HepG2 (cell line): ENCODE results near the gene RPS25. TPM values are rescaled to one million over a fixed set of nuclear protein-coding genes. Genes with fewer than 3 reads are reported as not detected.

Experiments used
- AGO1 ChIP-seq: fragments of 200-400 bp; formaldehyde crosslinking; IDR thresholded peaks from 2 replicates; pipeline ENCODE4 v1.6.1; 2017; ENCODE audit warnings: mild to moderate bottlenecking, low read depth, low read length, moderate library complexity; ENCODE audit not compliant: poor library complexity, severe bottlenecking
- ARHGAP35 ChIP-seq: sonication (generic); formaldehyde crosslinking; IDR thresholded peaks from 2 replicates; pipeline ENCODE4 v1.9.0; 2022; ENCODE audit warnings: mild to moderate bottlenecking, inconsistent platforms, moderate library complexity, missing genetic modification reagents, borderline replicate concordance
- ARNTL ChIP-seq: sonication (generic); formaldehyde crosslinking; IDR thresholded peaks from 2 replicates; pipeline ENCODE4 v1.4.0; 2020; ENCODE audit warnings: mild to moderate bottlenecking, missing genetic modification reagents
- ATF7 ChIP-seq, 2 experiments: fragments of 450-650 bp in 1 of 2; sonication (generic) in 1 of 2; formaldehyde crosslinking in 1 of 2; IDR thresholded peaks; 2 replicates each; pipeline versions ENCODE4 v1.4.0 to v1.6.1; 2016 to 2020; ENCODE audit warnings: antibody characterized with exemption in 1 of 2, mild to moderate bottlenecking in 1 of 2, missing genetic modification reagents in 1 of 2
- CEBPB ChIP-seq: IDR thresholded peaks from 2 replicates; pipeline ENCODE4 v1.6.1; 2011; ENCODE audit warnings: low read depth, low read length, improper control_type of control experiment, borderline replicate concordance
- CREB1 ChIP-seq, 2 experiments: fragments of 450-650 bp in 1 of 2; IDR thresholded peaks; 2 replicates each; pipeline ENCODE4 v1.6.1; 2016 to 2017; ENCODE audit warnings: control low read depth in 1 of 2, mild to moderate bottlenecking in 1 of 2, missing compliant biosample characterization in 1 of 2, missing genetic modification characterization in 1 of 2
- ELF1 ChIP-seq: sonication (generic); formaldehyde crosslinking; IDR thresholded peaks from 2 replicates; pipeline ENCODE4 v1.4.0; 2020; ENCODE audit warnings: missing genetic modification reagents
- PCBP2 ChIP-seq: fragments of 200-400 bp; formaldehyde crosslinking; optimal IDR thresholded peaks from 2 replicates; pipeline ENCODE3; 2018; ENCODE audit warnings: low read length, low read depth; ENCODE audit not compliant: poor library complexity, severe bottlenecking
- PHB2 ChIP-seq: fragments of 450-650 bp; IDR thresholded peaks from 2 replicates; pipeline ENCODE4 v1.6.1; 2018; ENCODE audit not compliant: partially characterized antibody
- PPARG ChIP-seq: conservative IDR thresholded peaks from 2 replicates; pipeline ENCODE4 v1.6.1; 2016; ENCODE audit warnings: missing biosample characterization, missing genetic modification reagents
- SMC3 ChIP-seq: IDR thresholded peaks from 2 replicates; pipeline ENCODE4 v1.6.1; 2011; ENCODE audit warnings: low read length, improper control_type of control experiment
- SPEN ChIP-seq: sonication (generic); formaldehyde crosslinking; IDR thresholded peaks from 2 replicates; pipeline ENCODE4 v1.5.1; 2020; ENCODE audit warnings: low read depth, mild to moderate bottlenecking, missing genetic modification reagents
- ZBTB20 ChIP-seq: sonication (generic); formaldehyde crosslinking; IDR thresholded peaks from 2 replicates; pipeline ENCODE4 v1.8.1; 2023; ENCODE audit warnings: missing genetic modification reagents, low read depth, mild to moderate bottlenecking, borderline replicate concordance
- ZC3H4 ChIP-seq: sonication (generic); formaldehyde crosslinking; IDR thresholded peaks from 2 replicates; pipeline ENCODE4 v1.4.0; 2020; ENCODE audit warnings: missing genetic modification reagents, borderline replicate concordance
- ZNF17 ChIP-seq: sonication (generic); formaldehyde crosslinking; IDR thresholded peaks from 2 replicates; pipeline ENCODE4 v1.5.0; 2020; ENCODE audit warnings: mild to moderate bottlenecking, missing genetic modification reagents
- ZNF256 ChIP-seq: sonication (generic); formaldehyde crosslinking; conservative IDR thresholded peaks from 2 replicates; pipeline ENCODE4 v1.4.0; 2020; ENCODE audit warnings: missing genetic modification reagents
- ZNF839 ChIP-seq: sonication (generic); formaldehyde crosslinking; IDR thresholded peaks from 2 replicates; pipeline ENCODE4 v1.4.0; 2020; ENCODE audit warnings: missing genetic modification reagents, mild to moderate bottlenecking, borderline replicate concordance
- polyA plus RNA-seq, 8 experiments: library from polyadenylated mRNA; depleted of rRNA in 3 of 8; stranded (reverse) in 7 of 8; unstranded in 1 of 8; fragments of >200 nt; fragmentation: Illumina TruSeq in 4 of 8; extraction: Trizol in 4 of 8; gene quantifications; 2 replicates each; pipeline versions ENCODE4 v1.2.1 to v1.2.3, GENCODE V29; 2011 to 2016; ENCODE audit warnings: low read depth in 4 of 8, missing spikeins in 1 of 8, mixed read lengths in 1 of 8; ENCODE audit not compliant: insufficient read depth in 1 of 8
- total RNA-seq, 5 experiments: library from RNA; depleted of rRNA; stranded (reverse); fragments of >200 nt; fragmentation: Illumina TruSeq; extraction: Trizol; gene quantifications; 2 replicates each; pipeline ENCODE4 v1.2.3, GENCODE V29; 2016; ENCODE audit warnings: low read depth in 1 of 5
- TF ChIP-seq, protein P1 (sequence below): sonication (generic); formaldehyde crosslinking; IDR thresholded peaks from 2 replicates; pipeline ENCODE4 v1.8.0; 2022; ENCODE audit warnings: missing genetic modification reagents, mild to moderate bottlenecking, borderline replicate concordance
- TF ChIP-seq, protein P2 (sequence below): fragments of 450-650 bp; IDR thresholded peaks from 2 replicates; pipeline ENCODE4 v1.6.1; 2017; ENCODE audit warnings: mild to moderate bottlenecking
- TF ChIP-seq, protein P3 (sequence below): sonication (generic); formaldehyde crosslinking; IDR thresholded peaks from 2 replicates; pipeline ENCODE4 v1.5.0; 2020; ENCODE audit warnings: mild to moderate bottlenecking, missing genetic modification reagents
- TF ChIP-seq, protein P4 (sequence below): sonication (generic); formaldehyde crosslinking; IDR thresholded peaks from 2 replicates; pipeline ENCODE4 v1.9.0; 2021; ENCODE audit warnings: missing genetic modification reagents, mild to moderate bottlenecking, borderline replicate concordance

Gene RPS25
- total and polyA plus RNA-seq, 2 of the 13 experiments (the other 11 are each of a cell fraction or from before 2014, with no cell fraction given): 839 to 1,415 TPM

DNA sequence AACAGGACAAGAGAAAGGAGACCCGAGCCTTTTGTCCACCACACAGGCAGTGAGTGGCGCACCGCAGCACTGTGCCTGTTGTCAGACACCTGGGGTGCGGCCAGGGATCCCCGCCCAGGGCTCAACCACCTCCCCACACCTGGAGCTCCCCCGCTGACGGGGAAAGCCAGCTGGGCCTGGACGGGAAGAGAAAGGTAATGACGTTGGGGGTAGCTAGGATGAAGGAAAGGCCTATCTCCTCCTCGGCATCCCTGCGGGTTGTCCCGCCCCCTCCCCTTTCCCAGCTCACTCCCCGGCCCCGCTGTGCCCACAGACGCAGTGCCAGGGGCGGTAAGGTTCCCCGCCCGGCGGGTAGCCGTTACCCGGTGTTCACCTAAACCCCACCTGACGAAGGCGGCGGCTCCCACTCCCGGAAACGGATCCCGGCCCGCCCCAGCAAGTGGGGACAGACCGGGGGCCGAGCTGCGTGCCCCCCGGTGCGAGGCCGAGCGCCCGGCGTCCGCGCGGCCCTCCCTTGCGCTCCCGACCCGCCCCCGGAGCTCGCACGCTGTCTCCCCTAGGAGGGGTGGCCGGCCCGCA, 38.4 kb upstream of the RPS25 start (continued):
- TF ChIP-seq, protein P1, sequence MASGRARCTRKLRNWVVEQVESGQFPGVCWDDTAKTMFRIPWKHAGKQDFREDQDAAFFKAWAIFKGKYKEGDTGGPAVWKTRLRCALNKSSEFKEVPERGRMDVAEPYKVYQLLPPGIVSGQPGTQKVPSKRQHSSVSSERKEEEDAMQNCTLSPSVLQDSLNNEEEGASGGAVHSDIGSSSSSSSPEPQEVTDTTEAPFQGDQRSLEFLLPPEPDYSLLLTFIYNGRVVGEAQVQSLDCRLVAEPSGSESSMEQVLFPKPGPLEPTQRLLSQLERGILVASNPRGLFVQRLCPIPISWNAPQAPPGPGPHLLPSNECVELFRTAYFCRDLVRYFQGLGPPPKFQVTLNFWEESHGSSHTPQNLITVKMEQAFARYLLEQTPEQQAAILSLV: no peak
- TF ChIP-seq PHB2 (no peak), ELF1 (CRISPR knock-in tag) (no peak), ZNF839 (CRISPR knock-in tag) (0 out of 2 replicates have a peak, but pooled peaks have one; percentile 80), ZNF17 (no peak), PCBP2 (no peak), AGO1 (no peak), ZBTB20 (no peak), ZNF256 (CRISPR knock-in tag) (no peak), CEBPB (no peak), CREB1 (IDR thresholded peaks at IDR 0.05) (no peak), CREB1 (CRISPR knock-in tag; IDR thresholded peaks at IDR 0.05) (no peak), ZC3H4 (no peak), ARNTL (CRISPR knock-in tag) (no peak), SMC3 (no peak), ATF7 (IDR thresholded peaks at IDR 0.05) (no peak), ATF7 (CRISPR knock-in tag; IDR thresholded peaks at IDR 0.05) (no peak), ARHGAP35 (CRISPR knock-in tag) (0 out of 2 replicates have a peak, but pooled peaks have one; percentile 36), SPEN (no peak), PPARG (CRISPR knock-in tag) (no peak)
- TF ChIP-seq, protein P2, sequence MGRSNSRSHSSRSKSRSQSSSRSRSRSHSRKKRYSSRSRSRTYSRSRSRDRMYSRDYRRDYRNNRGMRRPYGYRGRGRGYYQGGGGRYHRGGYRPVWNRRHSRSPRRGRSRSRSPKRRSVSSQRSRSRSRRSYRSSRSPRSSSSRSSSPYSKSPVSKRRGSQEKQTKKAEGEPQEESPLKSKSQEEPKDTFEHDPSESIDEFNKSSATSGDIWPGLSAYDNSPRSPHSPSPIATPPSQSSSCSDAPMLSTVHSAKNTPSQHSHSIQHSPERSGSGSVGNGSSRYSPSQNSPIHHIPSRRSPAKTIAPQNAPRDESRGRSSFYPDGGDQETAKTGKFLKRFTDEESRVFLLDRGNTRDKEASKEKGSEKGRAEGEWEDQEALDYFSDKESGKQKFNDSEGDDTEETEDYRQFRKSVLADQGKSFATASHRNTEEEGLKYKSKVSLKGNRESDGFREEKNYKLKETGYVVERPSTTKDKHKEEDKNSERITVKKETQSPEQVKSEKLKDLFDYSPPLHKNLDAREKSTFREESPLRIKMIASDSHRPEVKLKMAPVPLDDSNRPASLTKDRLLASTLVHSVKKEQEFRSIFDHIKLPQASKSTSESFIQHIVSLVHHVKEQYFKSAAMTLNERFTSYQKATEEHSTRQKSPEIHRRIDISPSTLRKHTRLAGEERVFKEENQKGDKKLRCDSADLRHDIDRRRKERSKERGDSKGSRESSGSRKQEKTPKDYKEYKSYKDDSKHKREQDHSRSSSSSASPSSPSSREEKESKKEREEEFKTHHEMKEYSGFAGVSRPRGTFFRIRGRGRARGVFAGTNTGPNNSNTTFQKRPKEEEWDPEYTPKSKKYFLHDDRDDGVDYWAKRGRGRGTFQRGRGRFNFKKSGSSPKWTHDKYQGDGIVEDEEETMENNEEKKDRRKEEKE: no peak
- TF ChIP-seq, protein P3, sequence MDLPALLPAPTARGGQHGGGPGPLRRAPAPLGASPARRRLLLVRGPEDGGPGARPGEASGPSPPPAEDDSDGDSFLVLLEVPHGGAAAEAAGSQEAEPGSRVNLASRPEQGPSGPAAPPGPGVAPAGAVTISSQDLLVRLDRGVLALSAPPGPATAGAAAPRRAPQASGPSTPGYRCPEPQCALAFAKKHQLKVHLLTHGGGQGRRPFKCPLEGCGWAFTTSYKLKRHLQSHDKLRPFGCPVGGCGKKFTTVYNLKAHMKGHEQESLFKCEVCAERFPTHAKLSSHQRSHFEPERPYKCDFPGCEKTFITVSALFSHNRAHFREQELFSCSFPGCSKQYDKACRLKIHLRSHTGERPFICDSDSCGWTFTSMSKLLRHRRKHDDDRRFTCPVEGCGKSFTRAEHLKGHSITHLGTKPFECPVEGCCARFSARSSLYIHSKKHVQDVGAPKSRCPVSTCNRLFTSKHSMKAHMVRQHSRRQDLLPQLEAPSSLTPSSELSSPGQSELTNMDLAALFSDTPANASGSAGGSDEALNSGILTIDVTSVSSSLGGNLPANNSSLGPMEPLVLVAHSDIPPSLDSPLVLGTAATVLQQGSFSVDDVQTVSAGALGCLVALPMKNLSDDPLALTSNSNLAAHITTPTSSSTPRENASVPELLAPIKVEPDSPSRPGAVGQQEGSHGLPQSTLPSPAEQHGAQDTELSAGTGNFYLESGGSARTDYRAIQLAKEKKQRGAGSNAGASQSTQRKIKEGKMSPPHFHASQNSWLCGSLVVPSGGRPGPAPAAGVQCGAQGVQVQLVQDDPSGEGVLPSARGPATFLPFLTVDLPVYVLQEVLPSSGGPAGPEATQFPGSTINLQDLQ (CRISPR knock-in tag): no peak; the same call in 1 of the 2 replicates
- TF ChIP-seq, protein P4, sequence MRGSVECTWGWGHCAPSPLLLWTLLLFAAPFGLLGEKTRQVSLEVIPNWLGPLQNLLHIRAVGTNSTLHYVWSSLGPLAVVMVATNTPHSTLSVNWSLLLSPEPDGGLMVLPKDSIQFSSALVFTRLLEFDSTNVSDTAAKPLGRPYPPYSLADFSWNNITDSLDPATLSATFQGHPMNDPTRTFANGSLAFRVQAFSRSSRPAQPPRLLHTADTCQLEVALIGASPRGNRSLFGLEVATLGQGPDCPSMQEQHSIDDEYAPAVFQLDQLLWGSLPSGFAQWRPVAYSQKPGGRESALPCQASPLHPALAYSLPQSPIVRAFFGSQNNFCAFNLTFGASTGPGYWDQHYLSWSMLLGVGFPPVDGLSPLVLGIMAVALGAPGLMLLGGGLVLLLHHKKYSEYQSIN (CRISPR knock-in tag): no peak
